ENCODE data around the gene NPC2.

DNA sequence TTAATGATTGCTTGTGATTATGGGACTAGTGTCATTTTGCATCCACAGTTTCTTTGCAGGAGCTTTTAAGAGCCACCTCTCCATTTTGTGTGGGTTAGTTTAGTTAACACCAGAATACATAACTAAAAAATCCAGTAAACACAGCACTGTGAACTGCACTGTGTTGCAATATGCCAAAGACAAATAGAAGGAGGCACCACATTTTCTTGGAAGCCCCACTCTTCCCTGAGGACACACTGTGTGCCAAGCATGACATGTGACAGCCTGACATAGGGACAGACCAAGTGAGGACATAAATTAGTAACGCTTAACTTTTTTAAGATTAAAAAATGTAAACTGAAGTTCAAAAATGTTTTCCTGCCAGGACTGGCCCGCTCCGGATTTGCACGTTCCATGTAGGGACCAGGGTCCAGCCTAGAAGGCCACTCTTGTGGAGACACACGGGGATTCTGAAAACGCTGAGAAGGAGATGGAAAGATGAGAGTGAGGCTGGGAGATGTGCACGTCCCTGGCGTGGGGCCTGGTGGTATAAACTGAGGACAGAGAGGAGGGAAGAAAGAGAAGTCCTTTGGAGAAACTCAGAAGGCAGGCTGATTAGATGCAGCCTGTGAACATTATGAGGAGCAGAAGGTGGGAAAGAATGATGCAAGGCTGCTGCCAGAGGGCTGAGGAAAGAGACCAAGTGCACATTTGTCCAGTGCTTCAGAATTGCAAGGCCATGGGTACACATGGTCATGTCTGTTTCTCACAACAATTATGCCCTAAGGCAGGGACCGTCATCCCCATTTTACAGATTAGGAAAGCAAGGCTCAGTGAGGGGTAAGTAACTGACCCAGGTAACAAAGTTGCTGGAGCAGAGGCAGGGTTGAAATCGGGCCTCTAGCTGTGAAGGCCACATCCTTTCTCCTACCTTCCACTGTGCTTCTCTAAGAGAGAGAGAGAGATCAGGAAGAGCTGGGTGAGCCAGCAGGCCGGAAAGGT lies 45.6 kb upstream of the NPC2 start:
- TF ChIP-seq CTBP1 (IDR thresholded peaks at IDR 0.05; ENCODE audit: borderline replicate concordance) (no peak), BHLHE40 (IDR thresholded peaks at IDR 0.05; ENCODE audit: borderline replicate concordance) (no peak), HDGF (IDR thresholded peaks at IDR 0.05; ENCODE audit: borderline replicate concordance) (no peak), FOXM1 (IDR thresholded peaks at IDR 0.05; ENCODE audit: borderline replicate concordance) (no peak), SP1 (IDR thresholded peaks at IDR 0.05) (no peak), TARDBP (IDR thresholded peaks at IDR 0.05) (no peak), ARNT (IDR thresholded peaks at IDR 0.05) (no peak), FOXA1 (IDR thresholded peaks at IDR 0.05) (no peak), SUZ12 (IDR thresholded peaks at IDR 0.05) (no peak)
- TF ChIP-seq, protein P1, sequence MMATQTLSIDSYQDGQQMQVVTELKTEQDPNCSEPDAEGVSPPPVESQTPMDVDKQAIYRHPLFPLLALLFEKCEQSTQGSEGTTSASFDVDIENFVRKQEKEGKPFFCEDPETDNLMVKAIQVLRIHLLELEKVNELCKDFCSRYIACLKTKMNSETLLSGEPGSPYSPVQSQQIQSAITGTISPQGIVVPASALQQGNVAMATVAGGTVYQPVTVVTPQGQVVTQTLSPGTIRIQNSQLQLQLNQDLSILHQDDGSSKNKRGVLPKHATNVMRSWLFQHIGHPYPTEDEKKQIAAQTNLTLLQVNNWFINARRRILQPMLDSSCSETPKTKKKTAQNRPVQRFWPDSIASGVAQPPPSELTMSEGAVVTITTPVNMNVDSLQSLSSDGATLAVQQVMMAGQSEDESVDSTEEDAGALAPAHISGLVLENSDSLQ (IDR thresholded peaks at IDR 0.05), result no peak

All from HEK293T (cell line).